Ovary (tissue), 9 donors: Measurements from ENCODE around the gene DRD1. TPM values are rescaled to one million over a fixed set of nuclear protein-coding genes. Genes with fewer than 3 reads are reported as not detected.
"Not testable (repeated sequence)": the region's sequence is repeated elsewhere in the genome, so short reads cannot be mapped to it uniquely, and the experiment has no call there.

Experiments used
- DNase-seq, 5 donors: peaks; one replicate each; pipeline ENCODE4 v3.0.0-alpha.2; 2019 to 2020
- H3K27ac ChIP-seq, 2 donors: fragments of 200-600 bp; one replicate each; pipeline versions ENCODE4 v1.5.1 to v1.8.0; 2019 to 2022
- H3K27me3 ChIP-seq: fragments of 200-600 bp; one replicate; pipeline ENCODE4 v1.8.0; 2022
- H3K36me3 ChIP-seq: fragments of 200-600 bp; sonication (generic); one replicate; pipeline ENCODE4 v1.5.1; 2019
- H3K4me1 ChIP-seq: one replicate; pipeline ENCODE4 v1.8.1; 2013; ENCODE audit warnings: mild to moderate bottlenecking, moderate library complexity; ENCODE audit not compliant: insufficient read depth
- H3K4me3 ChIP-seq: fragments of 200-600 bp; sonication (generic); one replicate; pipeline ENCODE4 v1.5.1; 2017
- H3K9me3 ChIP-seq, 2 donors: fragments of 200-600 bp in 1 of 2; sonication (generic) in 1 of 2; one replicate each; pipeline versions ENCODE4 v1.5.1 to v1.8.1; 2013 to 2019; ENCODE audit warnings: mild to moderate bottlenecking in 1 of 2, moderate library complexity in 1 of 2
- CTCF ChIP-seq, 3 donors: fragments of 450-650 bp in 2 of 3; fragments of 200-600 bp in 1 of 3; IDR thresholded peaks; one replicate each; pipeline versions ENCODE4 v1.5.1 to v1.8.0; 2016 to 2022; ENCODE audit warnings: antibody characterized with exemption in 3 of 3, mild to moderate bottlenecking in 1 of 3
- EP300 ChIP-seq: sonication (generic); formaldehyde crosslinking; IDR thresholded peaks from one replicate; pipeline ENCODE4 v1.6.1; 2017; ENCODE audit warnings: antibody characterized with exemption
- POLR2A ChIP-seq: fragments of 450-650 bp; IDR thresholded peaks from one replicate; pipeline ENCODE4 v1.6.1; 2017; ENCODE audit warnings: antibody characterized with exemption, mild to moderate bottlenecking, moderate library complexity
- WGBS, 3 donors: extraction: QIAGEN DNeasy Blood & Tissue Kit in 1 of 3; methylation state at CpG; one replicate each; pipeline versions ENCODE4 v1.1.5 to v1.1.7; 2013 to 2017; 5-methylcytosine and 5-hydroxymethylcytosine counted together
- intact Hi-C, 4 donors: fragments of 100-400 bp; cut with DNase I; formaldehyde crosslinking; loops; one replicate each; pipeline versions ENCODE4 v1.11.0 to v1.15.1; 2022 to 2023
- polyA plus RNA-seq, 2 donors: library from polyadenylated mRNA; stranded (reverse); fragments of 200-250 nt in 1 of 2; fragments of 350-450 nt in 1 of 2; fragmentation: Illumina TruSeq in 1 of 2; extraction: RNeasy Lipid Tissue Mini Kit (QIAGEN cat#74804) in 1 of 2; gene quantifications; one replicate each; pipeline ENCODE4 v1.2.3, GENCODE V29; 2013 to 2014
- total RNA-seq, 7 donors: library from RNA; depleted of rRNA in 2 of 7; stranded (reverse); fragments of >200 nt in 2 of 7; fragmentation: NEBNext Ultra II Directional in 3 of 7; extraction: Animal tissue kit (Norgen Biotek cat#: 25700) in 3 of 7; gene quantifications; one replicate each; pipeline versions ENCODE4 v1.1.0 to v1.2.4, GENCODE V29; 2016 to 2023
- donor health status: DM: no; HTN: no; CAD: no; lungs with moderate emphysema.
- donor health status: DM: no; HTN: no; CAD: no.
- donor health status: Bipolar disorder and iron deficiency.
- donor health status: DM: yes; HTN: yes; CAD: no.
- donor health status: DM: no; HTN: no; CAD: no.
- donor health status: DM: yes; HTN: yes; CAD: no.

Gene DRD1
- total and polyA plus RNA-seq, 9 donors = 0.10 to 0.42 (median 0.15) TPM; not detected in 1

GRCh38 chr5:175456105-175456742 is 12.2 kb upstream of the DRD1 start:
- WGBS, 3 donors = 78 to 84% (median 80%) methylated on average over 11 of the region's 11 CpGs
- Histone ChIP-seq H3K27ac (no peak overlapping the region), H3K36me3 (no peaks in the 10 kb centered on the region), H3K27me3 (no peaks in the 10 kb centered on the region), H3K9me3 (no peaks in the 10 kb centered on the region), H3K4me3 (no peak overlapping the region), H3K4me1 (no peaks in the 10 kb centered on the region)
- DNase-seq = no peak
- intact Hi-C loops = no loop called here
- TF ChIP-seq EP300 (no peak), POLR2A (no peak), CTCF (IDR thresholded peaks at IDR 0.05) (no peak)

- WGBS, 3 donors = 74 to 80% (median 76%) methylated on average over 5 of the region's 5 CpGs
- DNase-seq, H3K4me3 ChIP-seq, H3K36me3 ChIP-seq, H3K4me1 ChIP-seq, H3K9me3 ChIP-seq, H3K27me3 ChIP-seq, intact Hi-C loops, H3K27ac ChIP-seq: not testable (repeated sequence)
These were observed 10.4 kb upstream of the DRD1 start for GRCh38 chr5:175454338-175454737.

- Histone ChIP-seq H3K36me3 (no peaks in the 10 kb centered on the region), H3K27ac (no peak overlapping the region), H3K4me3 (no peak overlapping the region), H3K27me3 (no peaks in the 10 kb centered on the region), H3K4me1 (no peaks in the 10 kb centered on the region), H3K9me3 (no peaks in the 10 kb centered on the region)
- intact Hi-C loops = no loop called here
- TF ChIP-seq POLR2A (no peak), EP300 (no peak), CTCF (IDR thresholded peaks at IDR 0.05) (no peak)
- no peak for DNase-seq
- WGBS, 3 donors = 62 to 77% (median 70%) methylated on average over 2 of the region's 2 CpGs
These were observed 8.2 kb upstream of the DRD1 start for GRCh38 chr5:175452166-175452565.

GRCh38 chr5:175448276-175448675 is 4.3 kb upstream of the DRD1 start:
- no peaks in the 10 kb centered on the region for H3K4me1 ChIP-seq
- H3K27me3 ChIP-seq = no peaks in the 10 kb centered on the region
- no peaks in the 10 kb centered on the region for H3K9me3 ChIP-seq
- H3K36me3 ChIP-seq = no peaks in the 10 kb centered on the region
- no peak for TF ChIP-seq POLR2A
- TF ChIP-seq EP300 = no peak
- TF ChIP-seq CTCF (IDR thresholded peaks at IDR 0.05) = no peak
- DNase-seq = no peak
- H3K27ac ChIP-seq = no peak overlapping the region
- 32 to 45% (median 35%) methylated on average over 3 of the region's 3 CpGs for WGBS, 3 donors
- intact Hi-C loops = loop anchor here in 2 of 4 donors (5.0 to 10.0 kb wide), 2 partner anchors 493 to 496 kb away; no protein-coding TSS in a partner anchor
- no peak overlapping the region for H3K4me3 ChIP-seq

- no peaks in the 10 kb centered on the region for H3K9me3 ChIP-seq
- no peak overlapping the region for H3K27ac ChIP-seq
- 16 to 24% (median 21%) methylated on average over 2 of the region's 2 CpGs for WGBS, 3 donors
- intact Hi-C loops = loop anchor here in 2 of 4 donors (5.0 to 10.0 kb wide), 2 partner anchors 493 to 495 kb away; no protein-coding TSS in a partner anchor
- no peak overlapping the region for H3K4me3 ChIP-seq
- TF ChIP-seq POLR2A = no peak
- no peak for TF ChIP-seq EP300
- no peak for TF ChIP-seq CTCF (IDR thresholded peaks at IDR 0.05)
- DNase-seq = no peak
- no peaks in the 10 kb centered on the region for H3K27me3 ChIP-seq
- H3K4me1 ChIP-seq = no peaks in the 10 kb centered on the region
- no peaks in the 10 kb centered on the region for H3K36me3 ChIP-seq
These were observed 3.6 kb upstream of the DRD1 start for GRCh38 chr5:175447571-175447970.

- DNase-seq, H3K4me1 ChIP-seq, H3K27ac ChIP-seq, H3K9me3 ChIP-seq, H3K36me3 ChIP-seq, H3K27me3 ChIP-seq, H3K4me3 ChIP-seq: not testable (repeated sequence)
- WGBS, 3 donors = 66 to 77% (median 72%) methylated on average over 14 of the region's 14 CpGs
- intact Hi-C loops = loop anchor here in 2 of 4 donors (5.0 to 10.0 kb wide), 2 partner anchors 492 to 494 kb away; no protein-coding TSS in a partner anchor
These were observed 2.4 kb upstream of the DRD1 start for GRCh38 chr5:175446378-175446777.
